SK-N-SH (cell line): ENCODE measurements around the gene CFI. TPM values are rescaled to one million over a fixed set of nuclear protein-coding genes. Genes with fewer than 3 reads are reported as not detected.

Experiments
- CTCF ChIA-PET: fragments of 300-600, 350-600 bp; formaldehyde crosslinking; extraction: SDS; loops from one replicate; lab custom pipeline; 2021; lab: Yijun Ruan, JAX
- POLR2A ChIA-PET: fragments of 350-600 bp; sonication (Branson Sonifier 250); formaldehyde crosslinking; extraction: SDS; loops from one replicate; lab custom pipeline; 2020; ENCODE audit warnings: antibody characterized with exemption, inconsistent platforms; lab: Yijun Ruan, JAX
- DNase-seq: peaks from one replicate; pipeline ENCODE4 v3.0.0; 2012
- H2AFZ ChIP-seq: fragments of 200-600 bp; sonication (generic); 2 replicates; pipeline ENCODE4 v1.8.1; 2016; ENCODE audit warnings: antibody characterized with exemption, mild to moderate bottlenecking, low read depth
- H3F3A ChIP-seq: fragments of 200-600 bp; sonication (generic); replicated peaks from 2 replicates; pipeline ENCODE3; 2016; ENCODE audit warnings: antibody characterized with exemption, mild to moderate bottlenecking; ENCODE audit not compliant: insufficient read depth
- H3K27ac ChIP-seq, 2 experiments: fragments of 200-500 bp in 1 of 2; fragments of 200-600 bp in 1 of 2; sonication (Bioruptor generic) in 1 of 2; sonication (generic), shearing (Covaris generic) in 1 of 2; 2 replicates each; pipeline versions ENCODE4 v1.5.1 to v1.6.1; 2014 to 2016; ENCODE audit warnings: low read depth in 2 of 2, inconsistent platforms in 1 of 2, low read length in 1 of 2, mild to moderate bottlenecking in 1 of 2, mixed read lengths in 1 of 2
- H3K27me3 ChIP-seq: fragments of 200-600 bp; sonication (generic), shearing (Covaris generic); 2 replicates; pipeline ENCODE4 v1.6.1; 2016; ENCODE audit warnings: mixed run types; ENCODE audit not compliant: insufficient read depth
- H3K36me3 ChIP-seq, 2 experiments: fragments of 200-500 bp in 1 of 2; fragments of 200-600 bp in 1 of 2; sonication (Bioruptor generic) in 1 of 2; sonication (generic) in 1 of 2; replicated peaks in 1 of 2; 2 replicates each; pipeline versions ENCODE3 to v1.5.1; 2014 to 2016; ENCODE audit warnings: low read length in 1 of 2, mild to moderate bottlenecking in 1 of 2; ENCODE audit not compliant: insufficient read depth in 2 of 2, control insufficient read depth in 1 of 2
- H3K4me1 ChIP-seq, 2 experiments: fragments of 200-500 bp in 1 of 2; fragments of 200-600 bp in 1 of 2; sonication (Bioruptor generic) in 1 of 2; sonication (generic), shearing (Covaris generic) in 1 of 2; 2 replicates each; pipeline versions ENCODE4 v1.5.1 to v1.6.1; 2014 to 2016; ENCODE audit warnings: low read depth in 1 of 2, low read length in 1 of 2, mixed run types in 1 of 2; ENCODE audit not compliant: insufficient read depth in 2 of 2, control insufficient read depth in 1 of 2
- H3K4me2 ChIP-seq: fragments of 200-600 bp; sonication (generic), shearing (Covaris generic); 2 replicates; pipeline ENCODE4 v1.6.1; 2017; ENCODE audit warnings: mixed run types
- H3K4me3 ChIP-seq, 2 experiments: fragments of 200-500 bp in 1 of 2; fragments of 200-600 bp in 1 of 2; sonication (Bioruptor generic) in 1 of 2; sonication (generic), shearing (Covaris generic) in 1 of 2; 2 replicates each; pipeline versions ENCODE4 v1.5.1 to v1.8.1; 2014 to 2016; ENCODE audit warnings: low read depth in 2 of 2, inconsistent platforms in 1 of 2, low read length in 1 of 2, mild to moderate bottlenecking in 1 of 2, mixed read lengths in 1 of 2, moderate library complexity in 1 of 2
- H3K79me2 ChIP-seq: fragments of 200-600 bp; sonication (generic); 2 replicates; pipeline ENCODE4 v1.8.1; 2017; ENCODE audit warnings: mild to moderate bottlenecking; ENCODE audit not compliant: insufficient read depth
- H3K9ac ChIP-seq: fragments of 200-600 bp; sonication (generic); 2 replicates; pipeline ENCODE4 v1.6.1; 2017; ENCODE audit warnings: mixed run types
- H3K9me2 ChIP-seq: fragments of 200-600 bp; sonication (generic); 2 replicates; pipeline ENCODE4 v1.6.1; 2017; ENCODE audit warnings: mixed run types
- H3K9me3 ChIP-seq: fragments of 200-600 bp; sonication (generic); 2 replicates; pipeline ENCODE4 v1.6.1; 2017; ENCODE audit warnings: mixed run types, mild to moderate bottlenecking, moderate library complexity
- H4K20me1 ChIP-seq: fragments of 200-600 bp; sonication (generic); 2 replicates; pipeline ENCODE4 v1.6.1; 2017; ENCODE audit warnings: mild to moderate bottlenecking, mixed run types; ENCODE audit not compliant: insufficient read depth
- CHD2 ChIP-seq: fragments of 150-350 bp; IDR thresholded peaks from 2 replicates; pipeline ENCODE4 v1.6.1; 2018; ENCODE audit warnings: low read length; ENCODE audit not compliant: partially characterized antibody
- CTCF ChIP-seq: fragments of 200-600 bp; sonication (generic); IDR thresholded peaks from 2 replicates; pipeline ENCODE4 v1.6.1; 2017; ENCODE audit warnings: antibody characterized with exemption, mild to moderate bottlenecking, moderate library complexity
- FOSL2 ChIP-seq: IDR thresholded peaks from 2 replicates; pipeline ENCODE4 v1.4.0; 2012; ENCODE audit warnings: low read depth, mild to moderate bottlenecking, moderate library complexity, borderline replicate concordance
- FOXJ3 ChIP-seq: sonication (generic); formaldehyde crosslinking; IDR thresholded peaks from 2 replicates; pipeline ENCODE4 v1.5.1; 2020; ENCODE audit warnings: mild to moderate bottlenecking, missing genetic modification reagents
- FOXM1 ChIP-seq: IDR thresholded peaks from 2 replicates; pipeline ENCODE4 v1.4.0; 2012; ENCODE audit warnings: low read depth, mild to moderate bottlenecking
- GABPA ChIP-seq: IDR thresholded peaks from 2 replicates; pipeline ENCODE4 v1.4.0; 2012; ENCODE audit warnings: low read depth, mild to moderate bottlenecking
- IRF3 ChIP-seq: fragments of 150-350 bp; IDR thresholded peaks from 2 replicates; pipeline ENCODE4 v1.6.1; 2016; ENCODE audit warnings: mild to moderate bottlenecking, low read depth, low read length
- MEF2A ChIP-seq: IDR thresholded peaks from 2 replicates; pipeline ENCODE4 v1.4.0; 2012; ENCODE audit warnings: low read depth, borderline replicate concordance
- MXI1 ChIP-seq: IDR thresholded peaks from 2 replicates; pipeline ENCODE4 v1.6.1; 2012; ENCODE audit warnings: mild to moderate bottlenecking, low read depth, low read length, improper control_type of control experiment
- NFIC ChIP-seq: IDR thresholded peaks from 2 replicates; pipeline ENCODE4 v1.4.0; 2012; ENCODE audit warnings: borderline replicate concordance
- PBX3 ChIP-seq: IDR thresholded peaks from 2 replicates; pipeline ENCODE4; 2012
- RAD21 ChIP-seq: IDR thresholded peaks from 2 replicates; pipeline ENCODE4 v1.6.1; 2012; ENCODE audit warnings: mild to moderate bottlenecking, low read length
- RCOR1 ChIP-seq: fragments of 150-350 bp; IDR thresholded peaks from 2 replicates; pipeline ENCODE4 v1.6.1; 2017; ENCODE audit warnings: antibody characterized with exemption, low read length
- RFX5 ChIP-seq: IDR thresholded peaks from 2 replicates; pipeline ENCODE4 v1.6.1; 2012; ENCODE audit warnings: mild to moderate bottlenecking, improper control_type of control experiment, low read length
- RXRA ChIP-seq: IDR thresholded peaks from 2 replicates; pipeline ENCODE4 v1.4.0; 2012; ENCODE audit warnings: low read depth, mild to moderate bottlenecking, borderline replicate concordance
- TAF1 ChIP-seq: IDR thresholded peaks from 2 replicates; pipeline ENCODE4 v1.6.1; 2012; ENCODE audit warnings: low read depth, mild to moderate bottlenecking, low read length, moderate library complexity, borderline replicate concordance
- TCF12 ChIP-seq: IDR thresholded peaks from 2 replicates; pipeline ENCODE4 v1.4.0; 2012
- TEAD4 ChIP-seq: IDR thresholded peaks from 2 replicates; pipeline ENCODE4 v1.4.0; 2012; ENCODE audit warnings: mild to moderate bottlenecking, borderline replicate concordance; ENCODE audit not compliant: insufficient read depth
- USF1 ChIP-seq: IDR thresholded peaks from 2 replicates; pipeline ENCODE4 v1.4.0; 2012; ENCODE audit warnings: low read depth, borderline replicate concordance
- USF2 ChIP-seq: fragments of 150-350 bp; IDR thresholded peaks from 2 replicates; pipeline ENCODE4 v1.6.1; 2017; ENCODE audit warnings: antibody characterized with exemption, low read length, low read depth, borderline replicate concordance
- ZBTB33 ChIP-seq: IDR thresholded peaks from 2 replicates; pipeline ENCODE4 v1.4.0; 2012; ENCODE audit warnings: low read depth, borderline replicate concordance
- WGBS: methylation state at CpG from one replicate; pipeline ENCODE4 v1.1.6; 2017; ENCODE audit warnings: low lambda C conversion rate; 5-methylcytosine and 5-hydroxymethylcytosine counted together
- polyA plus RNA-seq, 3 experiments: library from polyadenylated mRNA; depleted of rRNA; stranded (reverse); fragments of >200 nt; gene quantifications; 2 replicates each; pipeline ENCODE4 v1.2.3, GENCODE V29; 2012

CFI gene
- polyA plus RNA-seq, 1 of the 3 experiments (the other 2 are of a cell fraction) = 19.6 TPM

GRCh38 chr4:109755656-109756055 lies 46.1 kb downstream of the CFI start (continued):
- TF ChIP-seq ZBTB33 (no peak), USF2 (no peak)

GRCh38 chr4:109754093-109754857 lies 47.5 kb downstream of the CFI start:
- no peak overlapping the region for H3K9ac ChIP-seq
- no peak overlapping the region for H2AFZ ChIP-seq
- H3F3A ChIP-seq = peaks cover 7% of the 10 kb centered on the region
- no peaks in the 10 kb centered on the region for H3K9me3 ChIP-seq
- no peaks in the 10 kb centered on the region for H3K79me2 ChIP-seq
- no peaks in the 10 kb centered on the region for H4K20me1 ChIP-seq
- H3K4me3 ChIP-seq = no peak overlapping the region
- H3K4me2 ChIP-seq = no peak overlapping the region
- no peaks in the 10 kb centered on the region for H3K9me2 ChIP-seq
- ChIA-PET CTCF (no interaction called here), POLR2A (no interaction called here)
- no peaks in the 10 kb centered on the region for H3K4me1 ChIP-seq
- no peaks in the 10 kb centered on the region for H3K36me3 ChIP-seq
- 77% methylated on average over 7 of the region's 7 CpGs for WGBS
- no peak overlapping the region for H3K27ac ChIP-seq
- no peaks in the 10 kb centered on the region for H3K27me3 ChIP-seq
- no peak for DNase-seq
- TF ChIP-seq MEF2A (no peak), RFX5 (no peak), NFIC (no peak), GABPA (no peak), CTCF (no peak), TCF12 (no peak), RAD21 (no peak), RCOR1 (no peak), CHD2 (no peak), FOXM1 (no peak), FOSL2 (no peak), IRF3 (no peak), MXI1 (no peak), TAF1 (no peak), ZBTB33 (no peak), USF1 (no peak), RXRA (no peak), FOXJ3 (CRISPR knock-in tag) (no peak), TEAD4 (no peak), PBX3 (no peak)
